Muscle of leg (tissue), 11 donors: ENCODE data around the gene MEG3. TPM values are rescaled to one million over a fixed set of nuclear protein-coding genes. Genes with fewer than 3 reads are reported as not detected.
A peak's percentile ranks its signal among the peaks of the same experiment; 100 is the strongest.

Experiments
- DNase-seq: peaks from one replicate; pipeline ENCODE4 v3.0.0; 2013
- H3K27ac ChIP-seq: one replicate; pipeline ENCODE4 v1.5.1; 2013; ENCODE audit warnings: mild to moderate bottlenecking, low read length, control low read depth
- H3K27me3 ChIP-seq: one replicate; pipeline ENCODE4 v1.6.1; 2013; ENCODE audit warnings: low read length; ENCODE audit not compliant: control insufficient read depth, insufficient read depth
- H3K36me3 ChIP-seq: one replicate; pipeline ENCODE4 v1.6.1; 2013; ENCODE audit warnings: low read length; ENCODE audit not compliant: control insufficient read depth, insufficient read depth
- H3K4me1 ChIP-seq: one replicate; pipeline ENCODE4 v1.6.1; 2013; ENCODE audit warnings: low read length; ENCODE audit not compliant: control insufficient read depth, insufficient read depth
- H3K4me3 ChIP-seq: one replicate; pipeline ENCODE4 v1.5.1; 2013; ENCODE audit warnings: low read length, control low read depth
- H3K9me3 ChIP-seq: replicated peaks from 2 replicates; pipeline ENCODE4 v1.6.1; 2013; ENCODE audit warnings: low read depth, low read length; ENCODE audit not compliant: control insufficient read depth
- WGBS: methylation state at CpG from one replicate; pipeline ENCODE4 v1.1.5; 2013; ENCODE audit warnings: missing lambda C conversion rate; ENCODE audit not compliant: insufficient coverage; 5-methylcytosine and 5-hydroxymethylcytosine counted together
- polyA plus RNA-seq, 8 donors: library from polyadenylated mRNA; unstranded; fragments of 120-200 nt; gene quantifications; one replicate each; pipeline versions ENCODE4 v1.2.1 to v1.2.3, GENCODE V29; 2013; ENCODE audit warnings: inconsistent platforms in 1 of 8, low replicate concordance in 1 of 8; ENCODE audit not compliant: insufficient read length in 8 of 8, insufficient read depth in 1 of 8
- total RNA-seq: library from RNA; stranded (reverse); fragments of 120-200 nt; gene quantifications from one replicate; pipeline ENCODE4 v1.2.4, GENCODE V29; 2013

MEG3 gene
- total and polyA plus RNA-seq, 9 donors: 2,107 to 7,026 (median 3,453) TPM

DNA sequence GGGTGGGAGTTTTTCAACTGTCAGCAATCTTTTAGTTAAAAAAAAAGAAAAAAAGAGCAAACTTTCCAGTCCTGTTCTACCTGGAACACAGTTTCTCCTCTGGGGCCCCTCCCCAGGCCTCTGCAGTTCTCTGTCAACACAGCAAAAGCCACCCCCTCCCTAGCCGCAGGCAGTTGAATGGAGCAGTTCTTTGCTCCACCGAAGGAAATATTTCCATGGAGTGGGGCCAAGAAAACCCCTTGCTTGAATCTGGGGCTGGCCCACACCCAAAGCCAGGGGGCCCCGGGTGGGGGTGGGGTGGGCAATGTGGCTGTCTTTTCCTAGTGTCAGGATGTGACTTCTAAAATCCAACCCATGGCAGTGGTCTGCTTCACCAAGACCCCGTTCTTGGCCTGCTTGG lies 5.0 kb upstream of the MEG3 start:
- Histone ChIP-seq H3K4me1 (peaks cover 82% of the 10 kb centered on the region), H3K27me3 (no peaks in the 10 kb centered on the region), H3K4me3 (no peak overlapping the region), H3K36me3 (no peaks in the 10 kb centered on the region), H3K9me3 (no peaks in the 10 kb centered on the region), H3K27ac (peak overlapping the region; percentile 99)
- WGBS: 40% methylated on average over 1 of the region's 4 CpGs
- peak; percentile 68 for DNase-seq

GRCh38 chr14:100822013-100822412 lies 3.9 kb upstream of the MEG3 start:
- peaks cover 2% of the 10 kb centered on the region for H3K9me3 ChIP-seq
- peaks cover 72% of the 10 kb centered on the region for H3K4me1 ChIP-seq
- H3K27me3 ChIP-seq: no peaks in the 10 kb centered on the region
- H3K27ac ChIP-seq: peak overlapping the region; percentile 99
- WGBS: 50% methylated on average over 2 of the region's 7 CpGs
- H3K36me3 ChIP-seq: no peaks in the 10 kb centered on the region
- DNase-seq: peak; percentile 85
- no peak overlapping the region for H3K4me3 ChIP-seq

DNA sequence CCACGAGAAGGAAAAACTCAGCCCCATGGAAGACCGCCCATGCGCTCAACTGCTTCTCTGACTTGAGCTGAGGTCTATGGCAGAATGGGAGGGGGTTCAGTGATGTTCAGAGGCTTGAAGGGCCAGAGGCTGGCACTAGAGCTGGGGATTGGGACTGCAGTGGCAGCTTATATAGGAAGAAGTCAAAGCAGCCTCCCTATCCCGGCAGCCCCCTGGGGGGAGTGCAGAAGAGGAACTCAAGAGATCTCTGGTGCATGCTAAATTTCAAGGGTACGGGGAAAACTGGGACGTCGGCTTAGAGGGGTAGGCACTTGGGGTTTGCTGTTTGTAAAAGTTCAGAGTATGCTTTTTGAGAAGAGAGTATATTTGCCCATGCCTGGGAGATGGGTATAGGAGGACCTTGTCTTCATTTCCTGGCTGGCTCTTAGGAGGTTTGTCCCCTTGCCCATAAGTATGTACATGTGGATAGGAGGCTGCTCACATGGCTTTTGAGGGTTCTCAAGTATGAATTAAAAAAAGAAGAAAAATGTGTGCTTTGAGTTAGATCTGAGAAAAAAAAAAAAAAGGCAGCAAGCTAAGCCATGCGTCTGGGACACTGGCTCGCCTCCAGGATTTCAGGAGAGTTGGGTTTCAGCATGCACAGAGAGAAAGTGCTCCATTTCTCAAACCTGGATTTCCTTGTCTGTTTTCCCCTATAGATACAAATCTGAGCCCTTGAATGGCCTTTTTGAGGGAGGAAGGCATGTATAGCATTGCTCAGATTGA lies 3.2 kb upstream of the MEG3 start:
- Histone ChIP-seq H3K4me3 (no peak overlapping the region), H3K27ac (peak overlapping the region; percentile 99), H3K36me3 (peaks cover 3% of the 10 kb centered on the region), H3K4me1 (peaks cover 66% of the 10 kb centered on the region), H3K9me3 (peaks cover 2% of the 10 kb centered on the region), H3K27me3 (no peaks in the 10 kb centered on the region)
- DNase-seq: peak; percentile 94
- WGBS: 34% methylated on average over 6 of the region's 9 CpGs

DNA sequence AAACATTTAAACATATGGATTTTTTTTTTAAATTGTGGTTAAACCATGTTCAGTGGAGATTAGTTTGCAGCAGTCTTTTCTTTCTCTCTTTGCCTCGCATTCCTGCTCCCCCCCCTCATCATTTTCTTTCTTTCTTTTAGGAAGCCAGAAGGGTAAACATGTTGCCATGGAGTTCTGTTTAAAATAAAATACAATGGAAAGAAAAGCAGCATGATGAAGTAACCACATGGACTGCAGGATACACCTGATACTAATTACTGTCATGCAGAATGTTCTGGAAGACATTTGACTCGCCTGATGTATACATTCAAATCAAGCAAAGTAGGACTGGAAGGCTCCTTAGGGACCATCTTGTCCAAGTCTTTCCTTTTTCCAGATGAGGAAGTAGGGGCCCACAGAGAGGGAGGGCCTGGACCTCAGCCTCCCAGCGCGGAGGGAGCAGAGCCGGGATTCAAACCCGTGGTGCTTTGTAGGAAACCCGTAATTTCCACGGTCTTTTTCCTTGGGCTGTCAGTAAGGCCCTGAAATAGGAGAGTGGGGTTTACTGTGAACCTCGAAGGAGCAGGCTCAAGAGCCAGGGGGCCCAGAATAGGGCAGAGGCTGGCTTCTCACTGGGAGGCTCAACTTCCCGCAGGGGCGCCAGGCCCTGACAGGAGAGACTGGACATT lies 2.4 kb upstream of the MEG3 start:
- peaks cover 5% of the 10 kb centered on the region for H3K36me3 ChIP-seq
- WGBS: 29% methylated on average over 8 of the region's 11 CpGs
- DNase-seq: peak; percentile 98
- H3K27me3 ChIP-seq: no peaks in the 10 kb centered on the region
- peak overlapping the region; percentile 14 for H3K4me3 ChIP-seq
- peaks cover 60% of the 10 kb centered on the region for H3K4me1 ChIP-seq
- peak overlapping the region; percentile 99 for H3K27ac ChIP-seq
- peaks cover 2% of the 10 kb centered on the region for H3K9me3 ChIP-seq

DNA sequence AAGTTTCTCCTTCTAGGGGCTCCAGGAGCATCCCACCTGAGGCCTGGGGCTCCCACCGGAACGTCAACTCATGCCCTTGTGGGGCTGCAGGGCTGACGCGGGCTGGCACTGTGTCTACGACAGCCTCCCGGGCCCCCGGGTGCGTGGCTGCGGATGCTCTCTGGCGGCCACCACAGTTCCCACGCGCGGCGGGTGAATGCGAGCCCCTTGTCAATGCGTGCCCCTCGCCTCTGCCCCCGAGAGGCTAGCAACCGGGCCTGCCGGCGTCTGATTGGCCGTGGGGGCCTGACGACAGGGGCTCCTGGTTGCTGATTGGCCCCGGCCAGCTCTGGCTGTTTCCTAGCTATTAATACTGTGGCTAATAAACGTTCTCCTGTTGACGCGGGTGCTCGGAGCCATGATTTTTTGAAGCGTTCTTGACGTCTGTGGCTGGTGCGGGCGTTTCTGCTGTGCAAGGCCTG lies 1.8 kb upstream of the MEG3 start:
- Histone ChIP-seq H3K36me3 (peaks cover 10% of the 10 kb centered on the region), H3K4me3 (peak overlapping the region; percentile 69), H3K9me3 (peaks cover 2% of the 10 kb centered on the region), H3K27ac (peak overlapping the region; percentile 99), H3K4me1 (peaks cover 65% of the 10 kb centered on the region), H3K27me3 (no peaks in the 10 kb centered on the region)
- DNase-seq: peak; percentile 94
- 22% methylated on average over 26 of the region's 32 CpGs for WGBS

GRCh38 chr14:100824901-100825712 lies 811 bp upstream of the MEG3 start:
- peak overlapping the region; percentile 99 for H3K27ac ChIP-seq
- H3K27me3 ChIP-seq: no peaks in the 10 kb centered on the region
- peak; percentile 86 for DNase-seq
- H3K36me3 ChIP-seq: peaks cover 20% of the 10 kb centered on the region
- 41% methylated on average over 34 of the region's 36 CpGs for WGBS
- H3K9me3 ChIP-seq: peaks cover 2% of the 10 kb centered on the region
- peak overlapping the region; percentile 69 for H3K4me3 ChIP-seq
- H3K4me1 ChIP-seq: peaks cover 67% of the 10 kb centered on the region

DNA sequence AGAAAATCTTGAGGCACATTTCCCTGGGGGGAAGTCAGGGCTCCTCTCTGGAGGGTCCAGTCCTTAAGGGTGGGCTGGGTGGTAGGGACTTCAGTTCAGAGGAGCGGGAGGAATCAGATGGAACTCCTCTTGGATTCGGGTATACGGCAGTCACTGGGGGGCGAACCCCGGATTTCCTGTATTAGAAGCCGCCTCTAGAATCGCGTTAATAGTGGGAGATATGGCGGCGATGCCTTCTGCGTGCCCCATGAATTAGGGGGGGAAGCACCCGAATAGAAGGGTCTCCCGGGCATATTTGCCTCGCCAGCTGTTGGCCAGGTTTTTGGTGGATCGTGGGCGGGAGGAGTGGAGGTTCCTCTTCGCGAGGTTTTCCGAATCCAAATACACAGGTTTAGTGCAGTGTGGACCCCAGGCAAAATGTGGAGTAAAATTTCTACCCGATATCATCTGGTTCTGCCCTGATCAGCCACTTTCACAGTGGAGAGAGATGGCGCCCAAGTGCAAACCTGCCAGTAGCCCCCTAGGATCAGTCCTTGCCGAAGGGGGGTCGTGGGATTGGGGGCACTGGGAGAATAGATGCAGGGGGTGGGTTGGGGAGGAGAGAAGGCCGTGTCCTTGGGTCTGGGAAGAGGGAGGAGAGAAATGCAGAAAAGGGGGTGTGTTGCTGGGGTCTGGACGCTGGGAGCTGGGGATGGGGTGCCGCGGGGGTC lies 628 bp downstream of the MEG3 start:
- peaks cover 34% of the 10 kb centered on the region for H3K36me3 ChIP-seq
- H3K4me3 ChIP-seq: peak overlapping the region; percentile 83
- H3K9me3 ChIP-seq: peaks cover 2% of the 10 kb centered on the region
- H3K27ac ChIP-seq: peak overlapping the region; percentile 96
- H3K4me1 ChIP-seq: peaks cover 62% of the 10 kb centered on the region
- DNase-seq: no peak
- 50% methylated on average over 19 of the region's 27 CpGs for WGBS
- H3K27me3 ChIP-seq: no peaks in the 10 kb centered on the region

DNA sequence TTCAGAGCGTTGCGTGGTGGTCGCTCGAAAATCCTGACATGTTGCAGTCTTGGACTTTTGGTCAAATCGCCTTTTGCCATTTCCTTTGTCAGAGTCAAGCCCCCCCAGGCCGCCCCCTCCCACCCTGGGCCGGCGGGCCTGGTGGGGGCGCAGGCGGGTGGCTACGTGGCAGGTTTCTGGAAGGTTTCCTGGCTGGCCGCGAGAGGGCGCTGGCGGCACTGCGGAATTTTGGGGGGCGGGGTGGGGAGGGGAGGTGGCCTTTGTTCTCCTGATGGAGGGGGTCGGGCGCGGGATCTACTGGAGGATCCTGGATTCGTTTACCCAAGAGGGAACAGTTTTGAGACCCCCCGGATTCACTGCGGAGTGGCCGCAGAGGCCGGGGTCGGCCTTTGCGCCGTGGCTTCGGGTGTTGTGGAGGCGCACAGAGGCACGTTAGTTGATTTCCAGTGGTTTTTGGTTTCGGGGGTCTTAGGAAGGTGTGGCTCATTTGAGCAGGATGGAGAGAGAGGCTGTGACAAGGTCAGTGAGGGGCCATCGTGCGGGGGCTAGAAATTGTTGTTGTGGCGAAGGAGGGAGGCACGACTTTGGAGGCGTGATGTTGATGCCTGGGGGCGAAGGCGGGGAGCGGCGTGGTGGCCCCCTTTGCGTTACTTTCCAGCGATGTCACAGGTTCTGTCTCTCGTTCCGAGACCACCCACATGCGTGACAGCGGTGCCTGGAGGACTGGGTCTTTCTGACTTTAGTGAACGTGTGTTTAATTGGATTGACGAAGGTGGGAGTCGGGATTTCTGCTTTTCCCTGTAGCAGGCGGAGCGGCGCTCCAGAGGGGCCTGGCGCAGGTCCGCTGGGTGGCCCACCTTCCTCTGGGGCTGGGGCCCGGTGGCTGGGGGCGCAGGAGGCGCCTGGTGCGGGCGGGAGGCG lies 1.4 kb downstream of the MEG3 start:
- H3K27ac ChIP-seq: peak overlapping the region; percentile 96
- no peaks in the 10 kb centered on the region for H3K27me3 ChIP-seq
- H3K4me1 ChIP-seq: peaks cover 54% of the 10 kb centered on the region
- 48% methylated on average over 55 of the region's 61 CpGs for whole genome bisulfite sequencing
- peaks cover 42% of the 10 kb centered on the region for H3K36me3 ChIP-seq
- peaks cover 2% of the 10 kb centered on the region for H3K9me3 ChIP-seq
- H3K4me3 ChIP-seq: peak overlapping the region; percentile 83
- peak; percentile 69 for DNase-seq
